ENCODE data around the gene HP1BP3.
A peak's percentile ranks its signal among the peaks of the same experiment; 100 is the strongest.

HP1BP3 gene

DNA sequence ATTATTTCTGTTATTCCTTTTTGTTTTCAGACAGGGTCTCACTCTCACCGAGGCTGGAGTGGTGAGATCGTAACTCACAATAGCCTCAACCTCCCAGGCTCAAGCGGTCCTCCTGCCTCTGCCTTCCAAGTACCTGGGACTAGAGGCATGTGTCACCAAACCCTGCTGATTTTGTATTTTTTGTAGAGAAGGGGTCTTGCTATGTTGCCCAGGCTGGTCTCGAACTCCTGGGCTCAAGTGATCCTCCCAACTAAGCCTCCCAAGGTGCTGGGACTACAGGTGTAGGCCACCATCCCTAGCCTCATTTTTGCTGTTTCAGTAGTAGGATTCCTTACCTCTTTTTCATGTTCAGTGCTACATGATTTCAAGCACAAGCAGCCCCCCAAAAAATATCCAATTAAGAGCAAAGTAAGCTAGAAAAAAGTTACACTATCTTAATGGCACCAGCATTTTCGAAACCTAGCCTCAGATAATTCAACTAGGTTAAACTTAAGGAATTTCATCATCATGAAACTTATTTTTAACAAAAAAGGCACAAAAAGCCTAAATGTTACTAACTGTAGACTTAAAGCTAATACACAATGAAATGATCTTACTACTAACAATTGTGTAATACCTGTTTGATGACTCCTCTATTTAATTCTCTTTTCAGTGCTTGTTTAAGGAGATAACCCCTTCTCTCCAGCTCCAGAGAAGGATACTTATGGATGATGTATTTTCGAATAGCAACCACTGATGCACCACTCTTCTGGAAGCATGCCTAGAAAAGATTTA lies 16.6 kb downstream of the HP1BP3 start:
- no peak for DNase-seq

DNA sequence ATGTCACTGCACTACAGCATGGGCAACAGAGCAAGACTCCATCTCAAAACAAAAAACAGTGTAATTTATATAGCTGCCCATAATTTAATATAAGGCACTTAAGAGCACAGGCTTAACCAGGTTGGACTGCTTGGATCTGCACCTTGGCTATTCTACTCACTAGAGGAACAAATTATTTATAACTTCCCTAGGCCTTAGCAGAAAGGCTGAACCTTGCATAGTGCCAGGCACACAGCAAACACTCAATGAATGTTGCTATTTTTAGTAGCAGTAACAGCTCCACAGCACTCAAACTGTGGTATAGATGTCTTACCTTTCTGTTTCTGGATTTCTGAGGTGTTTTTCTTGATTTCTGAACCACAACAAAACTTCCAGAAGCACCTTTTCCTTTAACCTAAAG lies 19.8 kb downstream of the HP1BP3 start:
- DNase-seq, result no peak

DNA sequence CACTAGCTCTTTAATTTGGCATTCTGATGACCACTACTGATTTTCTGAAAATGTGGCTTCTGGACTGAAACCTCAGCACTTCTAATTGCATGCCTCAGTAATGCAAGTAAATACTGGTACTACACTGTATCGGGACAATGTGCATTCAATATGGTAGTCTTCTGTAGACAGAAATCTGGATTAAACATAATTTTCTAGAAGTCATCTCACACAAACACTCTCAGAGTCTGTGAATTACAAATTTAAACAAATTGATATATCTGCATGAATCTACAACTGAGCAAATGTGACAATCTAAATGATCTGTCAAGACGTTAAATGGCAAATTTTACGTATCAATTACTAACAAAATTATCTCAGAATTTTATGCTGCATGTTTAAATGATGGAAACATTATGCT lies 23.7 kb downstream of the HP1BP3 start:
- no peak for DNase-seq

DNA sequence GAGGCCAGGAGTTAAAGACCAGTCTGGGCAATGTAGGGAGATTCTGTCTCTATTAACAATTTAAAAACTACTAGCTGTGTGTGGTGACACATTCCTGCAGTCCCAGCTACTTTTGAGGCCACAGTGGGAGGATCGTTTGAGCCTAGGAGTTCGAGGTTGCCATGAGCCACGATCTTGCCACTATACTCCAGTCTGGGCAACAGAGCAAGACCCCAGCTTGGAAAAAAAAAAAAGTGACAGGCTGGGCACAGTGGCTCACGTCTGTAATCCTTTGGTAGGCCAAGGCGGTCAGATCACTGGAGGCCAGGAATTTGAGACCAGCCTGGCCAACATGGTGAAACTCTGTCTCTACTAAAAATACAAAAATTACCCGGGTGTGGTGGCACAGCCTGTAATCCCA lies 26.8 kb downstream of the HP1BP3 start:
- DNase-seq, result no peak

DNA sequence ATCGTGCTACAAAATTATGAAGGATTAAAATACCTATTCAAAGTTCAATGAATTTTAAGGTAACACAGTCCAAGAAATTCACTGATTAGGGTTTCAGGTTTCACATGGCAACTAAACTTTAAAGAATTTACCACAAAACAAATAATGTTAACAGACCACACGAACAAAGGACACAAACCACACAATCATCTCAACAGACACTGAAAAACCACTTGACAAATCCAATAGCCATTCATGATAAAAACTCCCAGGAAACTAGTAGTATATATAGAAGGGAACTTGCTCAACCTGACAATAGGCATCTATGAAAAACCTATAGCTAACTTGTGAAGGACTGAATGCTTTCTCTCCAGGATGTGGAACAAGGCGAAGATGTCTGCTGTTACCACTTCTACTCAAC lies 33.5 kb downstream of the HP1BP3 start:
- DNase-seq, result no peak

DNA sequence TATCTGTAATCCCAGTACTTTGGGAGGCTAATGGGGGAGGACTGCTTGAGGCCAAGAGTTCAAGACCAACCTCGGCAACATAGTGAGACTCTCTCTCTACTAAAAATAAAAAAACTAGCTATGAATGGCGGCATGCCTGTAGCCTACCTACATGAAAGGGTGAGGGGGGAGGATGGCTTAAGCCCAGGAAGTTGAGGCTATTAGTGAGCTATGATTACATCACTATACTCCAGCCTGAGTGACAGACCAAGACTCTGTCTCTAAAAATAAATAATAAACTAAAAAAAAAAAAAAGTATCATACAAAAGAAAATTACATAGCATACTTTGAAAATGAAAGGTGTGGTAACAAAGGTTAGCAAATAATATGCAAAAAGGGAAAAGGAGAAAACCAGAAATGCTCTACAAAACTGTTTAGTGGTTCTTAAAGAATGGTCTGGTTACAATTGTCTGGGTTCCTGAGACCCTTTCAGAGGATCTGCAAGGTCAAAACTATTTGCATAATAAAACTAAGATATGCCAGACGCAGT lies 35.6 kb downstream of the HP1BP3 start:
- no peak for DNase-seq

DNA sequence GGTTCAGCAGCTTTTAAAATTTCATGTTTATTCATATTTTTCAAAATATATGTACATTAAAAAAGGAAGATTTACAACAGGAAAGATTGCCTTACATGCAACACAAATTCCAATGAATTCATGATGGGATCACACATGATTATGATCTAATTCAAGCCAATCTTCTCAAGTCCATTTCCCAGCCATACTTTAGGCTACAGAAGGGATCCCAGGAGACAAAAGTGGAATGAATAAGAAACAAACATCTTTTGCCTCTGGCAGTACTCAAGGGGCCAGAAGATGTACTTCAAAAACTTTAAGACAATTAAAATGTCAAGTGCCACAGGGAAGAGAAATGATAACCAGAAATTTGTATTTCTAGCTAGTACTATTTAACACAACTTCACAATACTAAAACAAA lies 44.4 kb downstream of the HP1BP3 start:
- no peak for DNase-seq

DNA sequence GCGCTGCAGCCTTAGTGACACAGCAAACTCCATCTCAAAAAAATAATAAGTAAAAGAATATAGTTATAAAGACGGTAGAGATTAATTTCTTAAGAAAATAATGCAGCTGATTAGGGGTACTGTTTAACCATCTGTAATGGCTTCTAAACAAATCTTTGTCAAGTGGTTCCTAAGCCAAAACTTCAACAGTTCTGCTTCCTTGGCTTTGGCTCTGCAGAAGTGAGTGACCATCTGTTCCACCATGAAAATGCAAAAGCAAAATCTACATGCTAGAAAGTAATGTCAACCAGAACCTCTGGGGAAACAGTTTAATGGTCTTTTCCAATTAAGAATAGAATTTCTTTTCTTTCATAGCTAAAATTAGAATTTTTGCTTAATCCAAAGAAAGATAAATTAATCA lies 46.3 kb downstream of the HP1BP3 start:
- no peak for DNase-seq

DNA sequence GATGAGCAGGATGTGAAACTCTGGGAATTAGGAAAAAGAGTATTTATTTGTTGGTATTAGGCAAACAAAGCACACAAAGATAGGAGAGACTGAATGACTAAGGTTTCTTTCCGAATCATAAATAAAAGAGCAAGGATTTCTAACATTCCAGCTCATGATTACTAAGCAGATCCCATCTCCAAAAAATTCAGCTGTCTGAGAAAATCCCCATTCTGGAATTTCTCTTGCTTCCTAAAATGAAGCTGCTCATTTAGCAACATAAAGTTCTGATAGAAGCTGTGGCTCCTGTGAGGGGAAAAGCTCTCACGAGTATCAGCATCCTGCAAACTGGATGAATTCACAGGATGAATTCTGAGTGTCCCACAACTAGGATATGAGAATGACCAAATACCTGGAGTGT lies 47.9 kb downstream of the HP1BP3 start:
- no peak for DNase-seq

DNA sequence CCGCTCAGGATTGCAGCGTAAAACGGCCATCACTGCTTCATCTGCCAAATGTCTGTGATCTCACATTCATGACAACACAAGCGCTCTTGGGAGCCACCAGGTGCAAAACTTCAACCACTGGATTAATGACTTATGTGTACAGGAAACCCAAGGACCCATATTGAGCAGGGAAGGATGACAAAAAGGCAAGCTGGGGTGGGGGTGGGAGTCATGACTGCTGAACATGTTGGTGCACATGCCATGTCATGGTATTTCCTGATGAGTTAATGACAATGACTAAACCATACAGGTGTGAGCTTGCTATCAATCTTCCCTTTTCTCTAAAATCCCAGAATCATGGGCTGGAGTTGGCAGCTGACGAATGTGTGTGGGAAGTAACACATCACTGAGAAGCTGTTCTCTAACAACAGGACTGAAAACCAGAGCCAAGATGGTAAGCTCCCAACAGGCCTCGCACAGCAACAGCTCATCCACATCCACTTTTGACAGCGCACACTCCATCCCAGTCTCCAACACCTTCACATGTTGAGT lies 51.5 kb downstream of the HP1BP3 start:
- no peak for DNase-seq

DNA sequence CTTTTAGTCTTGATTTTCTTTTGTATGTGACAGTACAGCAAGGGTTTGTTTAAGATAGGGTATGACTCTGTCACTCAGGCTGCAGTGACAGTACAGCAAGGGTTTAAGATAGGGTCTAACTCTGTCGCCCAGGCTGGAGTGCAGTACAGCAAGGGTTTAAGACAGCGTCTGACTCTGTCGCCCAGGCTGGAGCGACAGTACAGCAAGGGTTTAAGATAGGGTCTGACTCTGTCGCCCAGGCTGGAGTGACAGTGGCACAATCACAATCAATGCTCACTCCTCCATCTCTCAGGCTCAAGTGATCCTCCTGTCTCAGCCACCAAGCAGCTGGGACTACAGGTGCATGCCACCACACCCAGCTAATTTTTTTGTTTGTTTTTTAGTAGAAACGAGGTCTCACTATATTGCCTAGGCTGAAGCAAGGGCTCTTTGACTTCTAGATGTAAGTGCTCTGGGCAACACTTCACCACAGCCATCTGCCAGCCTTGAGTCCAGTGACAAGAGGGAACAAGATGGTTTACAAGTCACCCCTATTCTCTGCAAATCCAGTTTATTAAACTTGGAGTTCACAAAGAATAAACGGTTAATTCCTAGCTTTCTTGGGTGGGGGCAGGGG lies 53.6 kb downstream of the HP1BP3 start:
- no peak for DNase-seq

DNA sequence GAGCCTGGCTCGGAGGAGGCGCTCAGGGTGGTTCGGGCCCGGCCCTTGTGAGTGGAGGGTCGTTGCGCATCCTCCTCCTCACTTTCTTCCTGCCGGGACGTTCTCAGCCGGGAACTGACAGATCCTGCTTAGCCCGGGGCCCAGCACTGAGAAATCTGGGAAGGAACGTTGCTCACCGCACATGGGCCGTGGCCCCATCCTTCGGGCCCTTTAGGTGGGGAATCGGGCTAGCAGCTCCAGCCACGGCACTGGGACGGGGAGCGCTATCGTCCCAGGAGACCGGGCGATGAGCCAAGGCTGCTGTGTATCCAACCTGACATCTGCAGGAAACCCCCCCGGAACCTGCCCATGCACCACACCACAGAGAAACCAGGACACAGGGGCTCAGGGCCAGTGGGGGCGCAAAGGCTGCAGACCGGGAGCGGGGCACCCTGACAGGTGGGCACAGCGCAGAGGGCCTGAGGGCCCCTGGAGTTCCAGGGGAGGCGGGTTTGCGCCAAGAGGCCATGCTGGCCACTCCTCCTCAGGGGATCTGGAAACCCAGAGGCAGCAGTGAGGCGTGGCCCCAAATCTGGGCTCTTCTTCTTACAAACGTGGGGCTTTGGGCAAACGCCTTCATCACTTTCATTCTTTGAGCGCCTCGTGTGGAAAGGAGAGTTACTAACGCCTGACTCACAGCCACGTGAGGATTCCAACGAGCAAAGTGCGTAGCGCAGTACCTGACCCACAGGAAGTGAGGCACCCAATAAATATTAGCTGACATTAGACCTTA lies 54.3 kb downstream of the HP1BP3 start, which contains the start of gene SH2D5:
TSS of gene SH2D5 (minus strand) at position 116 of the 772 bp plus-strand sequence. CDS start 4,659 bp downstream, outside the sequence.
- peak in 4 of 5 experiments; percentile 44 to 77 (median 54) for DNase-seq

DNA sequence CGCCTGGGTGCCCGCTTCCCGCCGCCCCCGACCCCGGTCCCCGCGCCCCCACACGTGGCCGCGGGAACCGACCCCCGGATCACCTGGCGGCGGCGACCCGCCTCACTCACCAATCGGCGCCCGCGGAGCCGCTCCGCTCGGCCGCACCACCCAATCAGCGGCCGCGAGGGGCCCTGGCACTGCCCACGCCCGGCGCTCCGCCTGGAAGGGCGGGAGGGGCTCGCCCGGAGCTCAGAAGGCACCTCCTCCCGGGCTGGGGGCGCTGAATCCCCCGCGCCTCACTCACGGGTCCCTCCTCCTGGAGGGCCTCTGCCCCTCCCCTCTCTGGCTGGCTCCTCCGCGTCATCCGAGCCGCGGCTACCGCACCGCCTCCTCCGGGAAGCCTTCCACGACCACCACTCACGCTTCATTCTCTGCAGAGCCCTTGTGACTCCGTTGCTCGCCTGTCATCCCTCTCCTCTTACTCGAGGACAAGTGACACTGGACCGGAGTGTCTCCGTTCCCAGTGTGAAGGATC lies 55.0 kb downstream of the HP1BP3 start:
- peak in 4 of 5 experiments; percentile 27 to 54 (median 37) for DNase-seq

DNA sequence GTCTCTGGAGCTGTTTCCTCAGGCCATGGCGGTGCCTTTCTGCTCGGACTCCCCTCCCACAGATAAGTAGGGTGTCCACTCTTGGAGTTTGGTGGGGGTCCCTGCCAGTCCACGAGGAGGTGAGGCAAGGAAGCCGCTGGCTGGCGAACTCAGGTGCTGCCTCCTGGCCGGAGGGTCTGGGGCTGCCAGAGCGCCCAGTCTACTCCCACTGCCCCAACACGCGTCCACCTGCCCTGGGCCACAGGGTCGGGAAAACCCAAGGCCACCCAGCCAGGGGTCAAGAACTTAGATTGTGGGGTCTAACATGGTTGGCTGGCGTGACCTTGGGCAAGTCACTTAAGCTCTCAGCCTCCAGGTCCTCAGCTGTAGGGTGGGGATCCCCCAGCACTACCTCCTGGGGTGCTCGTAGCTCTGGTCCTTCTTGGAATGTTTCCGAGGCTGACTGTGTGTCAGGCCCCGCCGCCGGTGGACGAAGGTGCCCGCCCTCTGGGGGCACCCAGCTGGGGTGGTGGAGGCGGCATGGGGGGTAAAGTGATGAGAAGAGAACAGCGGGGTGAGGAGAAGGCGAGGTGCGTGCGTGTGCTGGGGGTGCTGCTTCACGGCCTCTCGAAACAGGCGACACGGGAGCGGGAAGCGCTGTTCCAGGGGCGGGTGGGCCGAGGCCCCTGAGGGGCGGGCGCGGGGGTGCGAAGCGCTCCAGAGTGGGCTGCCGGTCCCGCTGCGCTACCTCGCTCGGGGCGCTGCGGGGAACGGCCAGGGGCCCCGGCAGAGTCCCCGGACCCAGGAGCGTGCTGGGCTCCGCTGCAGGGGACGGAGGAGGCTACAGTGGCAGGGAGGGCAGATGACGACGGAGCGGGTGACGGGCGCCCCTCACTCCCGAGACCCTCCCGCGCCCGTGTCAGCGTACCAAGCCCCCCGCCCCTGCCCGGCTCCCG lies 55.8 kb downstream of the HP1BP3 start:
- DNase-seq, result peak in 1 of 5 experiments; percentile 14

DNA sequence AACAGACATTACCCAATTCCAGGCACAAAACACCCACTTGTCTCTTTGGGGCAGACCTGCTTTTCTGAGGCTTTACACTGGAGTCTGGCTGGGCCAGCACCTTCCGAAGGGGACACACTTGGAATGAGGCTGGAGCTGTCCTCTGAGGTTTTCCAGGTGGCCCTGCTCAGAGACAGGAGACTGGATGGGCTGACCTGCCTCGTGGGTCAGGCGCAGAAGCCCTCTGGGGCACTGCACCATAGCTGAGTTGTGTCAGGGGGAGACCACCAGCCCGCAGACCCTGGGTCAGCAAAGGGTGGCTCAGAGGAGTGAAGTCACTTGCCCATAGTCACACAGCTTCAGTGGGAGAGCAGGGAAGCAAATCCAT lies 56.4 kb downstream of the HP1BP3 start:
- no peak for DNase-seq

DNA sequence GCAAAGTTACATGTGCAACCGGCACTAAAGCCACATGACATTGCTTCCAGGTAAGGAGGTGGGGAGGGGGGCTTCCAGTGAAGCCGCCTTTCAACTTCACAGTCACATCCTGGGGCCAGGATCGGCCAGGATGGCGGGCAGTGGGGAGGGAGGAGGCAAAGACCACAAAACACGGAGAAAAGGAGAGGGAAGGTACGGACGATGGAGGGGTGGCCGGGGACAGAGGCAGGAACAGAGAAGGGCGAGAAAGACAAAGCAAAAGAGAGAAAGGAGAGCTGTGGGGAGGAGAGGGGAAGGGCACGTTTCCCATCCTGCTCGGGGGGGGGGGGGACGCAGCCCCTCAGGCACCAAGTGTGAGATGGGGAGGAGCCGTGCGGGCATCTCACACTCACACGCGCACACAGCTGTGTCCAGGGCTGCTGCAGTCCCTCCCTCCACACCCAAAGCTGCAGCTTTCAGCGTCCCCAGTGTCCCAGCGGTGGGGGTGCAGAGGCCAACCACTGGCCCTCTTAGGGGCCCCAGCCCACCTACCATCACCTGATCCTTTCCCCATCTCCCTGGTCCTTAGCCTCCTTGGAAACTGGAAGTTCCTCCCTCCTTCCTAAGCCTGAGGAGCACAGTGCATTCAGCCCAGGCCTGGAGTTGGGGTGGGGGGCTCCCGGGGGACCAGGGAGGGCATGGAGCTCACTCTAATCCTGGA lies 57.0 kb downstream of the HP1BP3 start:
- DNase-seq, result no peak

DNA sequence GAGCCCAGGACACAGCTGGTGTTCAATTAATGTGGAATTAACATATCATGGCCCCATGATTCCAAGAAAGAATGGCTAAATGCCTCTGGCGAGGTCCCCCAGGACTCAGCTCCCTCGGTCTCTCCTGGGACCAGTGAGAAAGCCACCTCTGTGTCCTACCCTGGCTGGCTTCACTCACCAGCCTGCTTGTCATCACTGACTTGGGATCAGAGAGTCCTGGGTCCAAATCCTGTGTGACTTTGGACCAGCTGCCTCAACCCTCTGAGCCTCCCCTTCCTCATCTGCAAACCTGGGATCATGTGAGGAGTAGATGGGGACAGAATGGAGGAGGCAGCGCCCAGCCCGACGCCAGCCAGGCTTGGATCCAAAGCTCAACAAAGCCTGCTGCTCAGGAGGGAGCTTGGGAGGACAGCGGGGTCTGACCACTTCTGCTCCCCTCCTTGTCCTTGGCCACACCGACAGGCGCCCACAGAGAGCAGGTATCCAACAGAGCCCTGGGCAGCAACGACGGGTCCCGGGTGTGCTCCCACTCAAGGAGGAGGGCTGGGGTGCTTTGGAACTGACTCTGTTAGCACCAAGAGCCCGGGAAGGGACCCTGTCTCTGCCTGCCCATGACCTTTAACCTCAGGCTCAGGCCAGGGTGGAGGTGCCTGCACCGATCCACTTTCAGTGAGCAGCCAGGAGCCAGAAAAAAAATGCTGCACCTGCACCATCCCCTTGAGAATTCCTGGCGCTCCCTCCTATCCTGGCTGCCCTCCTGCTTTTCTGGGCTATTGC lies 57.8 kb downstream of the HP1BP3 start:
- no peak for DNase-seq

DNA sequence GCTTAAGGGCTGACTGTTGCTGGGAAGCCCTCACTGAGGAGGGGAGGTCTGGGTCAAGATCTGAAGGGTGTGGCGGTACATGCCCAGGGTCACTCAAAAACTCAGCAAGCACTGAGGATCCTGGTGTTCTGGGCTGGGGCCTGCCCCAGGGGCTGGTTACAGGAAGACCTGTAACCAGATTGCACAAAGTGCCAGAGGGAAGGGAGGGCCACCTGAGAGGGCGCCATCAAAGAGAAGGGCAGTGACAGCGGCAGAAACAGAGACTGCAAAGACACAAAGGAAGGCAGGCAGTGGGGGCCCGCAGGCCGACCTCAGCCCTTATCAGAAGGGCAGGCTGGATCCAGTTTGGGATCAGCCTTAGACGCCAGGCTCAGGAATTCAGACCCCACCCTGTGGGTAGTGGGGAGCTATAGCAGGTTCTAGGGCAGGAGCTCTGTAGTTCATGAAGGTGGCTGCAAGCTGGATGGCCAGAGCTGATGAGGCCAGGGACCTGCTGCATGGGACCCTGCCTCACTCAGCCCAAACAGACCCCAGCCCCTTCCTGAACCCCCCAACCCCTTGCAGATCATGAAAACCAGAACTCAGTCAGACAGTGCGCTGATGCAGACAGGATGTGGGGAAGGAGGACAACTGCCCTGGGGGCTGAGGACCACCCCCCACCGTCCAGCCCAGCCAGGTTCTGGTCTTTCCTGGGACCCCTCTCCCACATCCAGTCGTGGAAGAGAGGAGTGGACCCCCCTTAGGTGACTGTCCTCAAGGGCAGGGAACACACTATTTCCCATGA lies 58.5 kb downstream of the HP1BP3 start:
- no peak for DNase-seq

DNA sequence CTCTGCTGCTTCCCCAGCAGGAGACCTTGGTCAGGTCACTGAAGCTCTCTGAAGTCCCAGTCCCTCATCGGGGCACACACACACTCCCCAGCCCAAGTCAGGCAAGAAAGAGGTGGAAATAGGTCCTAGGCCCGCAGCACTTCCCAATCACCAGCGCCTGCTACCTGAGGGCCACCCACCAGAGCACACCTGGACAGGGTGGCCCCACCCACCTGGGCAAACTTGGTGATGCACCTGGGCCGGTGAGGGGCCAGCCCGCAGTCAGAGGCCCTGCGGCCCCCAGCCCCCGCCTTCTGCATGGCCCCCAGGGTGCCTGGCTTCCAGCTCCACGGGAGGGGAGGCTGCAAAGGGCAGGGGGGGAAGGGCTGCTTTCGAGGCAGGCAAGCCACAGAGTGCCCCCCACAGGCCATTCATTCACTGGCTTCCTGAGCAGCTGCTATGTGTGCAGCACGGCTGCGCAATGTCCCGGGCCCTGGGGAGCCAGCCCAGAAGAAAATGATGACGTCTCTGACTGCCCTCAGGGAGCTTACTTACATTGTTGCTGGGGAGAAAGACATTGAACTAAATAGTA lies 59.3 kb downstream of the HP1BP3 start:
- no peak for DNase-seq

Measured in T-helper 2 cell (primary cell).